ENCODE data around the gene ALDH3B1. TPM values are rescaled to one million over a fixed set of nuclear protein-coding genes. Genes with fewer than 3 reads are reported as not detected.

Gene ALDH3B1
- total and polyA plus RNA-seq, 2 donors (not counting 1 experiment from before 2014, with no cell fraction given) = 39.0 to 57.6 TPM

DNA sequence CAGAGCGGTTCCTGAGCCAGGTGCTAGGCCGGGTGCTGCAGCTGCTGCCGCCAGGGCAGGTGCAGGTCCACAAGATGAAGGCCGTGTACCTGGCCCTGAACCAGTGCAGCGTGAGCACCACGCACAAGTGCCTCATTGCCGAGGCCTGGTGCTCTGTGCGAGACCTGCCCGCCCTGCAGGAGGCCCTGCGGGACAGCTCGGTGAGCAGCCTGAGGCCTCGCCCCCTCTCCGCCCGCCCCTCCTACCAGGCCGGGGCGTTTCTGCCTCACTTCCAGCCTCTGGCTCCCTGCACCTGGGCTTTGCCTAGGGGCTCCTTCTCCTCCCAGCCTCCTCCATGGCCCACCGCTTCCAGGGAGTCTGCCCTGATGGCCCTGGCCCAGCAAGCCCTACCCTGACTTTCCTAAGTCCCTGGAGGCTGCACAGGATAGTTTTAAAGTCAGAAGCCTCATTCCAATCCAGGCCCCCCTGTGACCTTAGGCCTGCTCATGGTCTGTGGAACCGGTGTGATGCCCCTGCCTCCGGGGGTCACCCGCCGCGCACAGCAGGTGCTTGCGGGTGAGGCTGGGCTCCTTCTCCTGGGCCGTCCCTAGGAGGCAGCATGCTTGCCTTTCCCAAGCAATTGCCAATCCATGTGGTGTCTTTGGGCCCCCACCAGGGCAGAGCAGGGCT lies 34.2 kb downstream of the ALDH3B1 start:
- DNase-seq (ENCODE audit: low read depth in 2 of 2) = no peak
- Histone ChIP-seq H3K27me3 (ENCODE audit: control insufficient read depth, insufficient read depth, low read length) (no peaks in the 10 kb centered on the region), H3K9me3 (ENCODE audit: control insufficient read depth, insufficient read depth, low read depth, low read length) (no peaks in the 10 kb centered on the region), H3K27ac (ENCODE audit: insufficient read depth, low read length) (no peak overlapping the region), H4K20me1 (ENCODE audit: control insufficient read depth, extremely low read depth, insufficient read depth, low read length) (no peaks in the 10 kb centered on the region), H3K4me1 (ENCODE audit: control insufficient read depth, extremely low read depth, insufficient read depth, low read length) (peaks cover 2% of the 10 kb centered on the region), H3K9ac (ENCODE audit: insufficient read depth, low read length) (no peak overlapping the region), H3K4me3 (replicated peaks in 1 of 4; ENCODE audit: control extremely low read depth in 1 of 4, insufficient read depth in 1 of 4, low read depth in 3 of 4, low read length in 4 of 4) (no peak overlapping the region), H3K79me2 (ENCODE audit: control insufficient read depth, insufficient read depth, low read length) (peaks cover 22% of the 10 kb centered on the region), H3K36me3 (ENCODE audit: control insufficient read depth, insufficient read depth, low read length) (peaks cover 41% of the 10 kb centered on the region), H3K4me2 (ENCODE audit: extremely low read depth, insufficient read depth, low read length) (no peak overlapping the region), H2AFZ (ENCODE audit: low read length) (no peak overlapping the region)
- TF ChIP-seq, protein P1, sequence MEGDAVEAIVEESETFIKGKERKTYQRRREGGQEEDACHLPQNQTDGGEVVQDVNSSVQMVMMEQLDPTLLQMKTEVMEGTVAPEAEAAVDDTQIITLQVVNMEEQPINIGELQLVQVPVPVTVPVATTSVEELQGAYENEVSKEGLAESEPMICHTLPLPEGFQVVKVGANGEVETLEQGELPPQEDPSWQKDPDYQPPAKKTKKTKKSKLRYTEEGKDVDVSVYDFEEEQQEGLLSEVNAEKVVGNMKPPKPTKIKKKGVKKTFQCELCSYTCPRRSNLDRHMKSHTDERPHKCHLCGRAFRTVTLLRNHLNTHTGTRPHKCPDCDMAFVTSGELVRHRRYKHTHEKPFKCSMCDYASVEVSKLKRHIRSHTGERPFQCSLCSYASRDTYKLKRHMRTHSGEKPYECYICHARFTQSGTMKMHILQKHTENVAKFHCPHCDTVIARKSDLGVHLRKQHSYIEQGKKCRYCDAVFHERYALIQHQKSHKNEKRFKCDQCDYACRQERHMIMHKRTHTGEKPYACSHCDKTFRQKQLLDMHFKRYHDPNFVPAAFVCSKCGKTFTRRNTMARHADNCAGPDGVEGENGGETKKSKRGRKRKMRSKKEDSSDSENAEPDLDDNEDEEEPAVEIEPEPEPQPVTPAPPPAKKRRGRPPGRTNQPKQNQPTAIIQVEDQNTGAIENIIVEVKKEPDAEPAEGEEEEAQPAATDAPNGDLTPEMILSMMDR (conservative IDR thresholded peaks at IDR 0.05 in 1 of 2, IDR thresholded peaks at IDR 0.05 in 1 of 2; ENCODE audit: low read depth in 1 of 2, low read length in 2 of 2) = no peak
- TF ChIP-seq EZH2 (IDR thresholded peaks at IDR 0.05; ENCODE audit: low read length, missing control alignments) = no peak

DNA sequence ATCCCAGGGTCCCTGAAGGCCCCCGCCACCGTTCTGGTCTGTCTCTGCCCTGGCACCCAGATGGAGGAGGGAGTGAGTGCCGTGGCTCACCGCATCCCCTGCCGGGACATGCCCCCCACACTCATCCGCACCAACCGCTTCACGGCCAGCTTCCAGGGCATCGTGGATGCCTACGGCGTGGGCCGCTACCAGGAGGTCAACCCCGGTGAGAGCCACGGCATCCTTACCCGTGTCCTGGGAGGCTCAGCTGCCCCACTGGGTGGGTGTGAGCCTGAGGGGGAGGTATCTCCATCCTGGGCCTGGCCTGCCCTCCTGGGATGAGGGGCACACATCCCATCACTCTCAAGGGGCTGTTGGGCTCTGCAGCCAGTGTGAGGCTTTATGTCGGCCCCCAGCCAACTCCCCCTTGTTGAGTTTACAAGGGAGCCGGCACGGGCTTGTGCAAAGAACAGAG lies 34.8 kb downstream of the ALDH3B1 start:
- Histone ChIP-seq H3K4me2 (ENCODE audit: extremely low read depth, insufficient read depth, low read length) (no peak overlapping the region), H3K4me1 (ENCODE audit: control insufficient read depth, extremely low read depth, insufficient read depth, low read length) (peaks cover 2% of the 10 kb centered on the region), H2AFZ (ENCODE audit: low read length) (no peak overlapping the region), H3K9ac (ENCODE audit: insufficient read depth, low read length) (no peak overlapping the region), H3K27me3 (ENCODE audit: control insufficient read depth, insufficient read depth, low read length) (no peaks in the 10 kb centered on the region), H3K27ac (ENCODE audit: insufficient read depth, low read length) (no peak overlapping the region), H3K79me2 (ENCODE audit: control insufficient read depth, insufficient read depth, low read length) (peaks cover 16% of the 10 kb centered on the region), H3K4me3 (replicated peaks in 1 of 4; ENCODE audit: control extremely low read depth in 1 of 4, insufficient read depth in 1 of 4, low read depth in 3 of 4, low read length in 4 of 4) (no peak overlapping the region), H3K9me3 (ENCODE audit: control insufficient read depth, insufficient read depth, low read depth, low read length) (no peaks in the 10 kb centered on the region), H4K20me1 (ENCODE audit: control insufficient read depth, extremely low read depth, insufficient read depth, low read length) (no peaks in the 10 kb centered on the region), H3K36me3 (ENCODE audit: control insufficient read depth, insufficient read depth, low read length) (peaks cover 46% of the 10 kb centered on the region)
- no peak for DNase-seq (ENCODE audit: low read depth in 2 of 2)
- TF ChIP-seq, protein P1 (conservative IDR thresholded peaks at IDR 0.05 in 1 of 2, IDR thresholded peaks at IDR 0.05 in 1 of 2; ENCODE audit: low read depth in 1 of 2, low read length in 2 of 2) = no peak
- no peak for TF ChIP-seq EZH2 (IDR thresholded peaks at IDR 0.05; ENCODE audit: low read length, missing control alignments)

DNA sequence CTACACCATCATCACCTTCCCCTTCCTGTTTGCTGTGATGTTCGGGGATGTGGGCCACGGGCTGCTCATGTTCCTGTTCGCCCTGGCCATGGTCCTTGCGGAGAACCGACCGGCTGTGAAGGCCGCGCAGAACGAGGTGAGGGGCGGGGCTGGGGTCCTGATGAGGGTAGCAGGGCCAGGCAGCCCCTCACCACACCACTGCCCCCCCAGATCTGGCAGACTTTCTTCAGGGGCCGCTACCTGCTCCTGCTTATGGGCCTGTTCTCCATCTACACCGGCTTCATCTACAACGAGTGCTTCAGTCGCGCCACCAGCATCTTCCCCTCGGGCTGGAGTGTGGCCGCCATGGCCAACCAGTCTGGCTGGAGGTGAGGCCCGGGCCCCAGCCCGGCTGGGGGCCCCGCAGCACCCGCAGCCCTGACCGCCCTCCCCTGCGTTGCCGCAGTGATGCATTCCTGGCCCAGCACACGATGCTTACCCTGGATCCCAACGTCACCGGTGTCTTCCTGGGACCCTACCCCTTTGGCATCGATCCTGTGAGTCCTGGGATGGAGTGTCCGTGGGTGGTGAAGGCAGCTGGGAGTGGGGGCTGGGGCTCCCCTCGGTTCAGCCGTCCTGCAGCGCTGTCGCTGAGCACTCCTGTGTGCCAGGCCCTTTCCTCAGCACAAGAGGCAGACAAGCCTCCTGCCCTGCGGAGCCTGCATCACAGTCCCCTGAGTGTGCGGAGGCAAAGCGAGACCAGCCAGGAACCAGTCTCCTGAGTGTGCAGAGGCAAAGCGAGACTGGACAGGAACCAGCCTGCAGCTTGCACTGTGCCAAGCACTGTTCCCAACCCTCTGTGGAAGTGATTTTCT lies 37.5 kb downstream of the ALDH3B1 start:
- TF ChIP-seq EZH2 (IDR thresholded peaks at IDR 0.05; ENCODE audit: low read length, missing control alignments) = no peak
- TF ChIP-seq, protein P1 (conservative IDR thresholded peaks at IDR 0.05 in 1 of 2, IDR thresholded peaks at IDR 0.05 in 1 of 2; ENCODE audit: low read depth in 1 of 2, low read length in 2 of 2) = no peak
- Histone ChIP-seq H2AFZ (ENCODE audit: low read length) (no peak overlapping the region), H3K27me3 (ENCODE audit: control insufficient read depth, insufficient read depth, low read length) (no peaks in the 10 kb centered on the region), H3K9ac (ENCODE audit: insufficient read depth, low read length) (no peak overlapping the region), H3K27ac (ENCODE audit: insufficient read depth, low read length) (no peak overlapping the region), H3K4me1 (ENCODE audit: control insufficient read depth, extremely low read depth, insufficient read depth, low read length) (no peaks in the 10 kb centered on the region), H3K4me2 (ENCODE audit: extremely low read depth, insufficient read depth, low read length) (no peak overlapping the region), H3K36me3 (ENCODE audit: control insufficient read depth, insufficient read depth, low read length) (peaks cover 56% of the 10 kb centered on the region), H3K4me3 (replicated peaks in 1 of 4; ENCODE audit: control extremely low read depth in 1 of 4, insufficient read depth in 1 of 4, low read depth in 3 of 4, low read length in 4 of 4) (no peak overlapping the region), H4K20me1 (ENCODE audit: control insufficient read depth, extremely low read depth, insufficient read depth, low read length) (no peaks in the 10 kb centered on the region), H3K9me3 (ENCODE audit: control insufficient read depth, insufficient read depth, low read depth, low read length) (no peaks in the 10 kb centered on the region), H3K79me2 (ENCODE audit: control insufficient read depth, insufficient read depth, low read length) (no peaks in the 10 kb centered on the region)
- no peak for DNase-seq (ENCODE audit: low read depth in 2 of 2)
